Measurements from ENCODE around the gene GPR42.

Gene GPR42

GRCh38 chr19:35337097-35337983, 33.5 kb upstream of the GPR42 start:
- Mint-ChIP-seq H3K4me1 (no peaks in the 10 kb centered on the region), H3K4me3 (no peak overlapping the region), H3K27me3 (ENCODE audit: low read depth) (peaks cover 22% of the 10 kb centered on the region), H3K27ac (no peak overlapping the region), H3K9me3 (no peaks in the 10 kb centered on the region), H3K36me3 (ENCODE audit: low read depth) (no peaks in the 10 kb centered on the region)
- TF ChIP-seq CTCF (IDR thresholded peaks at IDR 0.05; ENCODE audit: unreplicated experiment in 3 of 3): no peak

GRCh38 chr19:35337984-35338296, 32.9 kb upstream of the GPR42 start:
- Mint-ChIP-seq H3K27ac (no peak overlapping the region), H3K27me3 (ENCODE audit: low read depth) (peaks cover 22% of the 10 kb centered on the region), H3K4me1 (no peaks in the 10 kb centered on the region), H3K36me3 (ENCODE audit: low read depth) (no peaks in the 10 kb centered on the region), H3K4me3 (no peak overlapping the region), H3K9me3 (no peaks in the 10 kb centered on the region)
- TF ChIP-seq CTCF (IDR thresholded peaks at IDR 0.05; ENCODE audit: unreplicated experiment in 3 of 3): no peak

- Mint-ChIP-seq H3K36me3 (ENCODE audit: low read depth) (no peaks in the 10 kb centered on the region), H3K27me3 (ENCODE audit: low read depth) (peaks cover 16% of the 10 kb centered on the region), H3K4me1 (no peaks in the 10 kb centered on the region), H3K27ac (no peak overlapping the region), H3K4me3 (no peak overlapping the region), H3K9me3 (no peaks in the 10 kb centered on the region)
- TF ChIP-seq CTCF (IDR thresholded peaks at IDR 0.05; ENCODE audit: unreplicated experiment in 3 of 3): no peak
Measured at GRCh38 chr19:35340431-35340830, 30.4 kb upstream of the GPR42 start.

- Mint-ChIP-seq H3K36me3 (ENCODE audit: low read depth) (no peaks in the 10 kb centered on the region), H3K4me1 (no peaks in the 10 kb centered on the region)
Measured at GRCh38 chr19:35341006-35341405, 29.9 kb upstream of the GPR42 start.

GRCh38 chr19:35341565-35342225, 29.2 kb upstream of the GPR42 start:
- TF ChIP-seq CTCF (IDR thresholded peaks at IDR 0.05; ENCODE audit: unreplicated experiment in 3 of 3): no peak
- H3K4me3 Mint-ChIP-seq: no peak overlapping the region
- peaks cover 15% of the 10 kb centered on the region for H3K27me3 Mint-ChIP-seq (ENCODE audit: low read depth)
- no peaks in the 10 kb centered on the region for H3K4me1 Mint-ChIP-seq
- H3K27ac Mint-ChIP-seq: no peak overlapping the region
- no peaks in the 10 kb centered on the region for H3K36me3 Mint-ChIP-seq (ENCODE audit: low read depth)
- H3K9me3 Mint-ChIP-seq: no peaks in the 10 kb centered on the region

More at GRCh38 chr19:35341006-35341405, 29.9 kb upstream of the GPR42 start:
- no peak overlapping the region for H3K4me3 Mint-ChIP-seq
- H3K27me3 Mint-ChIP-seq (ENCODE audit: low read depth): peaks cover 19% of the 10 kb centered on the region
- no peak for TF ChIP-seq CTCF (IDR thresholded peaks at IDR 0.05; ENCODE audit: unreplicated experiment in 3 of 3)
- no peak overlapping the region for H3K27ac Mint-ChIP-seq
- H3K9me3 Mint-ChIP-seq: no peaks in the 10 kb centered on the region
